GM21825 (cell line): ENCODE measurements around the gene PADI6.

Experiments
- ATAC-seq: cut with Tn5 transposase; IDR thresholded peaks from one replicate; pipeline ENCODE4 v1.9.1; 2021; ENCODE audit warnings: mild to moderate bottlenecking, moderate library complexity; ENCODE audit not compliant: unreplicated experiment

The PADI6 gene

DNA sequence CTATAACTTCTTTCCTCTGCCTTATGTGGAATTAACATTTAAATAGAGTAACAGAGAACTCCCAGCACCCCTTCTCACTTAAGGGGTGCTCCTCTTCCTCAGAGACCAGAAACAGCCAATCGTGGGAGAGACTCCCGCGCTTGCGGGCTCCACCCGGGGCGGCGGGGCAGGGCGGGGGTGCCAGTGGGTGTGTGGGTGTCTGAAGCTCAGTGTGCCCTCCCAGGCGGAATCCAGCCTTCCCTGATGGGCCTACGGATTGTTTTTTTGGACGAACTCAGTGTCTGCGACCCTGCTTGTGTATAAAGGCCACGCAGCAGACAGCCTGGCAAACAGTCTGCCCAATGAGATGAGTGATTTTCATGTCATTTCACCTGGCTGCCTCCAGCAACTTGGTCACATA lies 61.3 kb downstream of the PADI6 start:
- ATAC-seq = no peak

DNA sequence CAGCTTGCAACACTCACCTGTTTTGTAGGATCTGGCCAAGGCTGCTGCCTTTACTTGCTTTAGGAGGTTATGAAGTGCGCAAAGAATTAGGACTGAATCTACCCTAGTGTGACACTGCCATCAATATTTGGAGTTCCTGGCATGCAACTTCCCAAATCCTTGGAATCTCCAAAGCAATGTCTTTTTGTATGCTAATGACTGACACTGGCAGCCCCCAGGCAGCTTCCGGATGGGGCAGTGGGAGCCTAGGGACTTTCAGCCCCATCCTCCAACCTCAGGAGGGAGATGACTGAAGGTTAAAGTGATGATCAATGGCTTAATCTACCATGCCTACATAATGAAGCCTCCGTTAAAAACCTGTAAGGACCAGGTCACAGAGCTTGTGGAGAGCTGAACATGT lies 62.0 kb downstream of the PADI6 start:
- no peak for ATAC-seq

DNA sequence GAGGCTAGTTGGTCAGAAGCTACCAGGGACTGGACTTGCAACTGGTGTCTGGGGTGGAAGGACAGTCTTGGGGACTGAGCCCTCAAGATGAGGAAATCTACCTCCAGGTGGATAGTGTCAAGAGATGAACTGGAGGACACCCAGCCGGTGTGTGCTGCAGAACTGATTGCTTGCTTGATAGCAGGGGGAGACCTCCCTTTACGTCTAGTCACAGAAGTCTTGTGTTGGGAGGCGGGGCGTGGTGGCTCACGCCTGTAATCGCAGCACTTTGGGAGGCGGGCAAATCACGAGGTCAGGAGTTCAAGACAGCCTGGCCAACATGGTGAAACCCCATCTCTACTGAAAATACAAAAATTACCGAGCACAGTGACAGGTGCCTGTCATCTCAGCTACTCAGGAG lies 62.6 kb downstream of the PADI6 start:
- ATAC-seq = no peak

DNA sequence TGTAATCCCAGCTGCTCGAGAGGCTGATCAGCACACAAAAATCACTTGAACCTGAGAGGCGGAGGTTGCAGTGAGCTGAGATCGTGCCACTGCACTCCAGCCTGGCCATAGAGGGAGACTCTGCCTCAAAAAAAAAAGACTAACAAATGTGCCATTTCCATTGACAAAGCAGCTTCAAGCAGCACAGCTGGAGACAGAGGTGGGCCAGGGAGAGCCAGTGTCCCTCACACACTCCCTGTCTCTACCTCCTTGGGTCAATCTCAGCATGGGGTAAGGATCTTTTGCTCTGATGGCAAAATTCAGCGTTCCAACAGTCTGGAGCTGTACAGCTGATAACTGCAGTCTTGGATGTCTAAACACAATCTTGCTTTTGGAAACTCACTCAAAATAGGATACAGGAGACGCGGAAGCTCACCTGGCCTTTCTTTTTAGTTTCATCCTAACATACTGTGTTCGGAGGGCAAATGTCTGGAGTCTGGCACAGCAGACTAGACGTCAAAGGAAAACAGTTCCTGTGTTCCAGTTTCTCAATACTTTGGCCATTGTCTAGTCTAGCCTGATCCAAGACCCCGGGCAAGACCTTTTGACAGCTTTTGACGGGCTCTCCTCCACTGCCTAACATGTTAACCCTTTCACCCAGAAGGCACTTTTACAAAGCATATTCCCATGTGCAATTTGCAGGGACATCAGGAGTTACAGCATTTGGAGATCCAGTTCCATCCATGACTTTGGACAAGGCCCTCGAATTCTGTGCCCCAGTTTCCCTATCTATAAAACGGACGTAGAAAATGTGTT lies 64.6 kb downstream of the PADI6 start:
- no peak for ATAC-seq

DNA sequence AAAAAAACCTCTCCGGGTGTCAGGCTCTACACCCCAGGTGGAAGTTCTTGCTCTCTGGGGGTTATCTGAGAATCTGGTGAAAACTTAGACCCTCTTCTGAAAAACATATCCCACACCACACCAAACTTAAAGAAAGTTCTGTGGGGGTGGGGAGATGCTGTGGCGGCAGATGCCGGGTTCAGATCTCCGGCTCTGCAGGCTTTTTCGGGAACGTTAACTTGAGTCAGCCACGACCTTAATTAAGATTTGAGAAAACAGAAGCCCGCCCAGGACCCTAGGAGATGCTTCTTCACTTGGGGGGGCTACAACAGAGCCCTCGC lies 65.2 kb downstream of the PADI6 start:
- ATAC-seq = no peak

DNA sequence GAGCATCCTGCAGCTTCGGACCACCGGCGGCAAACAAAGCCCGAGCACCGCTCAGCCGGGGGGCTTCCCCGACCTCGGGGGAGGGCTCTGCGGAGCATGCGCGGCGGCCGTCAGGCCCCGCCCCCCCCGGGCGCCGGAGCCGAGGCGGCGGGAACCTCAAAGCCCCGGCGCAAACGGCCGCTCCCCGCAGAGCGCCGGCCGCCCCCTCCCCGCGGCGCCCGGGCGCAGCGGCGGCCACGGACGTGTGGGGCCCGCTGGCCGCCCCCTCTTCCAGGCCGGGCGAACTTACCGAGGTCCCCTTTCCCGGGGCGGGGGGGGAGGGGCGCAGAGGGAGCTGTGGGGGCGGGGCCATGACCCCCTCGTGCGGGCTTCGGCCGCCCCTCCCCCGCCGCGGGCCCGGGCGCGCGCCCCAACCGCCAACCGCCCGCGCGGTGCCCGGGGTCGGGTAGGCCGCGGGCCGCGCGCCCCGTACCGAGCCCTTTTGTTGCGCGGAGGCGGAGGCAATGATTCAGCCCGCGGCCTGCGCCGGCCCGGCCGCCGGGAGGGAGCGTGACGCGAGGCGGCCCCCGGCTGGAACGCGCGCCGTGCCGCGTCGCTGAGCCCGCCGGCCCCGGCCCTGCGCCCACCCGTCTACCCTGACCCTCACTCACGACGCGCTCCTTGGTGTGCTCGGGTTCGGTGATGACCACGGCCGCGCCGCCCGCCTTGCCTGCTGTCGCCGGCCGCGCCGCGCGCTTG lies 65.8 kb downstream of the PADI6 start:
- ATAC-seq = peak; percentile 29

DNA sequence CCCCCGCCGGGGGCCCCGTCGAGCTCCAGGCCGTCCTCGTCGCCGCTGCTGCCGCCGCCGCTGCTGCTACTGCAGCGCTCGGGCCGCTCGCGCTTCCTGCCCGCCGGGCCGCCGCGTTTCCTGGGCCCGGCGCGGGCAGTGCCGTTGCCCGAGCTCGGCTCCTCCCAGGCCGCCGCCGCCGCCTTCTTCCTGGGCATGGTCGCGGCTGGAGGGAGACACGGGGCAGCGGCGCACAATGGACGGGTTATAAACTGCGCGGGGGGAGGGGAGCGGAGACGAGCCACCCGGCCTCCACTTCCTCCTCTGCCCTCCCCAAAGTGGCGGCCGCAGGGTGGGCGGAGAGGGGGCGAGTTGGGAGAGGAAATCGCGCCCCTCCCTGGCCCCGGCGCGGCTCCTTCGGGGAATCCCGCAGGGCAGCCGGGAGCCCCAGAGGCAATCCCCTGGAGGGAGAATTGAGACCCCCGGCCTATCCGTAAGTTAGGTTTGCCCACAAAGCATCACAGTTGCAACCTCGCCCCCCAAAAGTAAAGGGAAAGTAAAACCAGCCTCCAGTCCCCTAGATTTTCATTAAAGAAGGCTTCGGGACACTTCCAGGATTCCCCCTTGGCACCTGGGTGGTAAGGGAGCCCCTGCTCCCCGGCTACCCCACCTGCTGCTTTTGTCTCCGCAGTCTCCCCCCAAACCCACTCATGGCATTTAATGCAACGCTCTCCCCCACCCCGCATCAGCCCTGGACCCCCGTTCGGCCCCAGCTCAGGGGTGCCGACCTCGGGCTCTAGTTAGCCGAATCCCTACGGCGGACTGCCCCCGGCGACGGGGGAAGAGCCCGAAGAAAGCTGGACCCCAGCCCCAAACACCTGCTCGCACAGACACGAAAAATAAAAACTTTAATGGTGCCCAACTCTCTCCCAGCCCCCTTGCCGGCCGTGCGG lies 66.6 kb downstream of the PADI6 start:
- ATAC-seq = peak; percentile 37

DNA sequence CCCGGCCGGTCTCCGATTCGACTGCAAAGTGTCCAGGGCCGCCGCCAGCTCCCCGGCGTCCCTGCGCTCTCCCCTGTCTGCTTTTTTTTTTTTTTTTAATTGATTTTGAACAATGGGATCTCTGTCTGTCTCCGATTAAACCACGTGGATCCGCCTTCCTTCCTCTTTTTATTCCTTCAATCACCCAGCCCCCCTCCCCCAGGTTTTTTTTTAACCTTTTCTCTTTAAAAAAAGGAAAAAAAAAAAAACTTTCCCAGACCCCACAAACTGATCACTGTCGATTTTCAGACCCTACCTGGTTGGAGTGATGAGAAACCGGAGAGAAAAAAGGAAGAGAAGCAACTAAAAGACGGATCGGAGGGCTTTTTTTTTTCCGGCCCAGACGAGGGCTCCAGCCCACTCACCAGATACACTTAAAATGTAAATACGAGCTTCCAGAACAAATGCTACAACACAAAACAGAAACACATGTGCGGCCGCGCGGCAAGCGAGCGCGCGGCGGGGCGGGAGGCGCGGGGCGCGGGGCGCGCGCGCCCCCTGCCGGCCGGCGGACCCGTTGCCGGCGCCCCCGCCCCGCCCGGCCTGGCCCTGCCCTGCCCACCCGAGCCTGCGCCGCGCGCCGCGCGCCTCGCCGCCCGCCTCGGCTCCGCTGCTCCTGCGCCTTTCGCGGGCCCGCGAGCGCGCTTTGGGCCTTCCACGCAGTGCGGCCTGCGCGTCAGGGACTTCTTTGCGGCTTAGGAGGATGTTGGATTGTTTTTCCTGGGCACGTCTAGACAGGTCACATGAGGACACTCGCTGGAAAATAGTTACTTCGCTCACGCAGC lies 67.5 kb downstream of the PADI6 start, which contains the start of gene RCC2:
Gene RCC2 (minus strand): TSS at position 428 of the 824 bp plus-strand sequence. CDS start 1,163 bp downstream, outside the sequence.
- ATAC-seq = peak; percentile 42

DNA sequence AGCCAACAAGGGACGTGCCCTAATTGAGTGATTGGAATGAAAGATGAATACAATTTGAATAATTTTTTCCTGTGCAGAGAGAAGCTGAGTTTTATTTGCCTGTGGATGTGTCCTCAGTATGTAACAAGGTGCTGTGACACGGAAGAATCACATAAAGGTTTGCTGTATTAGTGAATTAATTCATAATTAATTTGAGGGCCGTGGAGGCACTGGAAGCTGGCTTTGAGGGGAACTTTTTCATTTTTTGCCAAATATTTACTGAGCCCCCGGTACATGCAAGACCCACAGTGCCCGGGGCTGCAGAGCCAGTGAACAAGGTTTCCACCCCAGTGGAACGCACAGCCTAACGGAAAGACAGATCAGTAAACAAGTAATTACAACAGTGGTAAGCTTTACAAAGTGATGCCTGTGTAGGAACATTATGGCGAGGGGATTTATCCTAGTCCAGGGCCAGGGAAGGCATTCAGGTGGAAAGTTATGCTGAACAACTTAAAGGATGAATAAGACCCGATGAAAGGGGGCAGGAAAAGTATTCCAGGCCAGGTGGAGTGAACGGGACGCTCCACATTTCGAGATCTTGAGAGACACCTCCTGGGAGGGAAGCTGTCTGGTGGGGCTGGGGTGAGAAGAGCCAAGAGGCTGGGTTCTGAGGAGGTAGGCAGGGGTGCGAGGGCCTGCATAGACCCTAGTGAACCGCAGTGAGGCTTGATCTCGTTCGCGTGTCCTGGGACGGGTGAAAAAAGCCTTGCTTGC lies 68.3 kb downstream of the PADI6 start:
- ATAC-seq = no peak

DNA sequence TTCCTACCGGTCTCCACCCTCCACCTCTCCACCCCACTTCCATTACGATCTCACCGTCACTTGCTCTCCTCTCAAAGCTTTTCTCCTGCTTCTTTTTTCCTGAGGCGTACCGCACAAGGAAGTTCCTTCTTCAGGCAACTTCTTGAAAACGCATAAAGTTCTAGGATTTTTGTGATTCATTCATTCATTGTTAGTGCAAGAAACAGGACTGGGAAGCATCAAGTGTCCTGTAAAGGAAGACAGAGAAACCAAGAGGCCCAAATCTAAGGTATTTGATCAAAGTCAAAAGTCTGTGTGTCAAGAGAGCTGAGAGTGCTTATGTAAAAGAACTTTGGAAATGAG lies 68.8 kb downstream of the PADI6 start:
- ATAC-seq = no peak

DNA sequence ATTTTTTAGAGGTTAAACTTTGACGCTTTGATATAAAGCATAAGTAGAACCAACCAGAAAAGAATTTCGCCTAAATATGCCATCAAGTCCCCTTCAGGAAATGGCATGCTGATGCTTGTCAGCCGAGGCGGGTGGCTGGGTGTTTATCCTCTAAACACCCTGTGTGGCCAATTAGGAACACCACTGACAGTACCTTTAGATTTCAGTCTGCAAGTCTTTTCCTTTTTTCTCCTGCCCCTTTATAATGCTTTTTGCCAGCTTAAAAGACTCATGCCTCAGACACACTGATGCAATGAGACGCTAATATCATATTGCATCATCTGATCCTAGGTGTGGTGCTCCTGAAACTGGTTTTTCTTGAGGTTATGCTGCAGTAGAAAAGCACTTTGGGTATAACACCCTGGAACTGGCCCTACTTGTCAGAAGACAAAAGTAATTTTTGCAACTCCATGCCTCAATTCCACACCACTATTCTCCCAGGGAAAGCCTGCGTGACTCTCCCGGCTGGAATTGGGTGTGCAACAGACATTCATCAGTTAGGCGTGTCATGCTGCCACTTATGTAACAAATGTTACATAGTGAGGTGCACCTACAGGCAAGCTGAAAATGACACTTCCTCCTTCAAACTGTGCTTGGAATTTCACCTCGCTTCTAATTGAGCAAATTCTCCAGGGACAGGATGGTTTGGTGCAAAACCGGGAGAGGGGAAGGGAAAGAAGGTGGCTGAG lies 69.4 kb downstream of the PADI6 start:
- ATAC-seq = no peak

DNA sequence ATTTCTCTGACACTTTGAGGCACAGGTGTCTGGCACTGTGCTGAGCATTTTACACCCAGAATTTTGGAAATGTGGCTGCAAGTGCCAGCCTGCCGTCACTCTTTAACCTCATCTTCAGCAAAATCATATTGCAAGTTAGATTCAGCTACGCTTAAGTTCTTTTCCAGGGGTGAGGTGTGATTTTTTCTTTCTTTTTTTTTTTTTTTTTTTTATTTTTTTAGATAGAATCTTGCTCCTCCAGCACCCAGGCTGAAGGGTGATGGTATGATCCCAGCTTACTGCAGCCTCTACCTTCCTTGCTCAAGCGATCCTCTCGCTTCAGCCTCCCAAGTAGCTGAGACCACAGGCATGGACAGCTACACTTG lies 70.0 kb downstream of the PADI6 start:
- no peak for ATAC-seq

DNA sequence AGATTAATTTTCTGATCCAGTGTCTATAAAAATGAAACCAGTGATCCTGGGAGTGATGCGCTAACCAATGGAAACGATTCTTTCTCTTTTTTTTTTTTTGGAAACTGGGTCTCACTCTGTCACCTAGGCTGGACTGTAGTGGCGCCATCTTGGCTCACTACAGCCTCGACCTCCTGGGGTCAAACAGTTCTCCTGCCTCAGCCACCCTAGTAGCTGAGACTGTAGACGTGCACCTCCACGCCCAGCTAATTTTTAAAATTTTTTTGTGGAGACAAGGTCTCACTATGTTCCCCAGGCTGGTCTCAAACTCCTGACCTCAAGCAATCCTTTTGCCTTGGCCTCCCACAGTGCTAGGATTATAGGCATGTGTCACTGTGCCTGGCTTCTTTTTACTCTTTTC lies 70.8 kb downstream of the PADI6 start:
- ATAC-seq = no peak

DNA sequence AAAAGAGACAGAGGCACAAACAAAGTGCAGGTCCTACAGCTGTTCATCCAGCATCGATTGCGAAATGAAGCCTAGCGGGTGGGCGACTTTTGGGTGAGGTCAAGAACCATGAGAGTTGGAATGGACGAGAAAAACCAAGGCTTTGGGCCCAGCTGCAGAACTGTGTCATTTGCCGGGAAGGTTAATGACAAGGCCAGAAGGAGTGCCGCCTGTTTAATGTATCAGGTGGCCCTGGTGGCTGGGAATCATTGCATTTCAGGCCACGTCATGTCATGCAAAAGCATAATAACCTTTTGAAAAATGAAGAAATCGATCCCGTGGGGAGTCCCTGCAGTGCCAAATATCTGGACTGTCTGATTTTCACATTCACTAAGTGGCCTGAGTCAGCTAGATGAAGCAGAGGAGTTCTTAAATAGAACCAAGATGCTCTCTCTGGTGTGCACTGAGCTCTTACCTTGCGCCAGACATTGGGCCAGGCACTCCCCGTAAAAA lies 75.6 kb downstream of the PADI6 start:
- ATAC-seq = no peak
